ENCODE results near the gene RCBTB2.
A peak's percentile ranks its signal among the peaks of the same experiment; 100 is the strongest.

The RCBTB2 gene

GRCh38 chr13:48491423-48492095 lies 41.3 kb downstream of the RCBTB2 start:
- peak overlapping the region; percentile 45 for H3K4me3 ChIP-seq (ENCODE audit: low read depth, low read length)
- no peak for DNase-seq (ENCODE audit: low read depth)
- no peak for TF ChIP-seq CTCF (IDR thresholded peaks at IDR 0.05; ENCODE audit: low read depth, low read length, missing control alignments)

- DNase-seq (ENCODE audit: low read depth): no peak
- no peak for TF ChIP-seq CTCF (IDR thresholded peaks at IDR 0.05; ENCODE audit: low read depth, low read length, missing control alignments)
- H3K4me3 ChIP-seq (ENCODE audit: low read depth, low read length): peak overlapping the region; percentile 45; the same call in 1 of the 2 replicates
Observed at GRCh38 chr13:48490241-48490640, 42.6 kb downstream of the RCBTB2 start.

DNA sequence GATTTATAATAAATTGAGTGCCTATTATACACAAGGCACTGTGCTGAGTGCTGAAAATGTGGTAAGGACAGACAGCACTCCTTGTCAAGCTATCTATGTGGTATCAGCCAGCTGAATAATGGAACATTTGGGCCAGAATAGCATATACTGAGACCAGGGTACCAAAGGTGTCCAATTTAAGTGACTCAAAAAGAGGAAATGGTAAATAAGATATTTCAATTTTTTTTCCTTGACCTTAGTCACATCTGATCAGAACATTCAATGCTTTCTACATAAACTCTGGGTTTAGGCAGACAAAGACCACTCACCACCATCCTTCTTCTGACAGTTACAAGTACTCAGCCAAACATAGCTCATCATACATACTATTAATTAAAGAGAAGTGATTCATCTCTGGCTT lies 43.2 kb downstream of the RCBTB2 start:
- peak overlapping the region; percentile 3; the same call in 1 of the 2 replicates for H3K4me3 ChIP-seq (ENCODE audit: low read depth, low read length)
- no peak for TF ChIP-seq CTCF (IDR thresholded peaks at IDR 0.05; ENCODE audit: low read depth, low read length, missing control alignments)
- no peak for DNase-seq (ENCODE audit: low read depth)

GRCh38 chr13:48488995-48489394 lies 43.9 kb downstream of the RCBTB2 start:
- H3K4me3 ChIP-seq (ENCODE audit: low read depth, low read length): no peak overlapping the region; the same call in 1 of the 2 replicates
- DNase-seq (ENCODE audit: low read depth): no peak
- TF ChIP-seq CTCF (IDR thresholded peaks at IDR 0.05; ENCODE audit: low read depth, low read length, missing control alignments): no peak

DNA sequence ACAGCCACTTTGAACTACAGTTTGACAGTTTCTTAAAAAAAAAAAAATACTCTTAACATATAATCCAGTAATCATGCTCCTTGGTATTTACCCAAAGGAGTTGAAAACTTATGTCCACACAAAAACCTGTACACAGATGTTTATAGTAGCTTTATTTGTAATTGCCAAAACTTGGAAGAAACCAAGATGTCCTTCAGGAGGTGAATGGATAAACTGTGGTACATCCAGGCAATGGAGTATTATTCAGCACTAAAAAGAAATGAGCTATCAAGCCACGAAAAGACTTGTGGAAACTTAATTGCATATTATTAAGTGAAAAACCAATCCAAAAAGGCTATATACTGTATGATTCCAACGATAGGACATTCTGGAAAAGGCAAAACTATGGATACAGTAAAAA lies 44.9 kb downstream of the RCBTB2 start:
- no peak overlapping the region for H3K4me3 ChIP-seq (ENCODE audit: low read depth, low read length)
- no peak for DNase-seq (ENCODE audit: low read depth)
- TF ChIP-seq CTCF (IDR thresholded peaks at IDR 0.05; ENCODE audit: low read depth, low read length, missing control alignments): no peak

DNA sequence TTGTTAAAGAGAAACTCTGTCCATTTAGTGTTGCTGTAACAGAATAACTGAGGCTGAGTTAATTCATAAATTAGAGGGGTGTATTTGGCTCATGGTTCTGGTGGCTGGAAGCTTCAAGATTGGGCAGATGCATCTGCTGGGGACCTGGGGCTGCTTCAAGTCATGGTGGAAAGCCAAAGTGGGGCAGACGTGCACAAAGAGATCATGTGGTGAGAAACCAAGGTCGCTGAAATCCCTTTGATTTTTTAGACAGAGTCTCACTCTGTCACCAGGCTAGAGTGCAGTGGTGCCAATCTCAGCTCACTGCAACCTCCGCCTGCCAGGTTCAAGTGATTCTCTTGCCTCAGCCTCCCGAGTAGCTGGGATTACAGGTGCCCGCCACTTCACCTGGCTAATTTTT lies 46.0 kb downstream of the RCBTB2 start:
- DNase-seq (ENCODE audit: low read depth): no peak
- no peak for TF ChIP-seq CTCF (IDR thresholded peaks at IDR 0.05; ENCODE audit: low read depth, low read length, missing control alignments)
- H3K4me3 ChIP-seq (ENCODE audit: low read depth, low read length): no peak overlapping the region

- no peak for DNase-seq (ENCODE audit: low read depth)
- TF ChIP-seq CTCF (IDR thresholded peaks at IDR 0.05; ENCODE audit: low read depth, low read length, missing control alignments): no peak
- no peak overlapping the region for H3K4me3 ChIP-seq (ENCODE audit: low read depth, low read length)
Observed at GRCh38 chr13:48486362-48486761, 46.5 kb downstream of the RCBTB2 start.

Measured in GM12864 (cell line).